ENCODE results near the gene DDX51. TPM values are rescaled to one million over a fixed set of nuclear protein-coding genes. Genes with fewer than 3 reads are reported as not detected.

DDX51 gene
- total RNA-seq, 6 donors from 2014 or later, result 8.7 to 23.5 (median 19.2) TPM

GRCh38 chr12:132186857-132187620 is 42.9 kb upstream of the DDX51 start:
- peak overlapping the region in 1 of 4 donors; percentile 27 for H3K4me3 ChIP-seq
- no peaks in the 10 kb centered on the region for H3K36me3 ChIP-seq
- ATAC-seq (ENCODE audit: low FRiP score in 2 of 2), result no peak
- H3K4me1 ChIP-seq, result peaks cover 12 to 23% (median 19%) of the 10 kb centered on the region in 4 donors
- TF ChIP-seq EP300 (IDR thresholded peaks at IDR 0.05) (no peak), CTCF (IDR thresholded peaks at IDR 0.05) (no peak), POLR2A (IDR thresholded peaks at IDR 0.05) (no peak), POLR2AphosphoS5 (IDR thresholded peaks at IDR 0.05) (no peak)
- peaks cover 0 to 47% (median 0%) of the 10 kb centered on the region in 4 donors for H3K9me3 ChIP-seq
- H3K27me3 ChIP-seq, result no peaks in the 10 kb centered on the region
- WGBS, 2 donors, result 65 to 83% methylated on average over 20 to 34 of the region's 39 CpGs
- DNase-seq, result peak in 1 of 2 donors; percentile 77
- no peak overlapping the region for H3K27ac ChIP-seq

GRCh38 chr12:132186208-132186856 is 42.2 kb upstream of the DDX51 start:
- H3K27ac ChIP-seq, result peak overlapping the region in 1 of 4 donors; percentile 39
- TF ChIP-seq POLR2AphosphoS5 (IDR thresholded peaks at IDR 0.05) (no peak), POLR2A (IDR thresholded peaks at IDR 0.05) (no peak)
- no peaks in the 10 kb centered on the region for H3K36me3 ChIP-seq
- peak overlapping the region in 2 of 4 donors; percentile 27 to 28 for H3K4me3 ChIP-seq
- WGBS, 2 donors, result 31 to 64% methylated on average over 17 to 24 of the region's 24 CpGs
- peaks cover 12 to 23% (median 19%) of the 10 kb centered on the region in 4 donors for H3K4me1 ChIP-seq
- no peaks in the 10 kb centered on the region for H3K27me3 ChIP-seq
- peaks cover 0 to 47% (median 0%) of the 10 kb centered on the region in 4 donors for H3K9me3 ChIP-seq
- no peak for ATAC-seq (ENCODE audit: low FRiP score in 2 of 2)
- no peak for DNase-seq

GRCh38 chr12:132185705-132186104 is 41.6 kb upstream of the DDX51 start:
- peaks cover 11 to 23% (median 16%) of the 10 kb centered on the region in 4 donors for H3K4me1 ChIP-seq
- ATAC-seq (ENCODE audit: low FRiP score in 2 of 2) (no peak), DNase-seq (no peak)
- H3K4me3 ChIP-seq, result peak overlapping the region in 2 of 4 donors; percentile 27 to 28
- peaks cover 0 to 47% (median 0%) of the 10 kb centered on the region in 4 donors for H3K9me3 ChIP-seq
- H3K36me3 ChIP-seq, result no peaks in the 10 kb centered on the region
- H3K27ac ChIP-seq, result peak overlapping the region in 1 of 4 donors; percentile 39
- no peaks in the 10 kb centered on the region for H3K27me3 ChIP-seq
- no peak for TF ChIP-seq POLR2AphosphoS5 (IDR thresholded peaks at IDR 0.05)
- no peak for TF ChIP-seq POLR2A (IDR thresholded peaks at IDR 0.05)
- no peak for TF ChIP-seq CTCF (IDR thresholded peaks at IDR 0.05)
- TF ChIP-seq EP300 (IDR thresholded peaks at IDR 0.05), result no peak
- 52 to 76% methylated on average over 16 of the region's 16 CpGs for WGBS, 2 donors

GRCh38 chr12:132182711-132183365 is 38.7 kb upstream of the DDX51 start:
- no peaks in the 10 kb centered on the region for H3K36me3 ChIP-seq
- no peak for DNase-seq
- H3K27ac ChIP-seq, result no peak overlapping the region
- H3K9me3 ChIP-seq, result peaks cover 0 to 44% (median 0%) of the 10 kb centered on the region in 4 donors
- no peaks in the 10 kb centered on the region for H3K27me3 ChIP-seq
- TF ChIP-seq EP300 (IDR thresholded peaks at IDR 0.05), result no peak
- TF ChIP-seq POLR2AphosphoS5 (IDR thresholded peaks at IDR 0.05), result no peak
- TF ChIP-seq POLR2A (IDR thresholded peaks at IDR 0.05), result no peak
- TF ChIP-seq CTCF (IDR thresholded peaks at IDR 0.05), result no peak
- H3K4me1 ChIP-seq, result peaks cover 0 to 13% (median 6%) of the 10 kb centered on the region in 4 donors
- H3K4me3 ChIP-seq, result no peak overlapping the region
- 79 to 82% methylated on average over 10 of the region's 10 CpGs for WGBS, 2 donors
- no peak for ATAC-seq (ENCODE audit: low FRiP score in 2 of 2)

- ATAC-seq (ENCODE audit: low FRiP score in 2 of 2) (no peak), DNase-seq (peak in 1 of 2 donors; percentile 54)
- Histone ChIP-seq H3K9me3 (peaks cover 0 to 39% (median 0%) of the 10 kb centered on the region in 4 donors), H3K36me3 (no peaks in the 10 kb centered on the region), H3K27me3 (no peaks in the 10 kb centered on the region), H3K27ac (no peak overlapping the region), H3K4me1 (peaks cover 0 to 13% (median 6%) of the 10 kb centered on the region in 4 donors), H3K4me3 (no peak overlapping the region)
- TF ChIP-seq POLR2A (IDR thresholded peaks at IDR 0.05) (no peak), POLR2AphosphoS5 (IDR thresholded peaks at IDR 0.05) (no peak), CTCF (IDR thresholded peaks at IDR 0.05) (no peak), EP300 (IDR thresholded peaks at IDR 0.05) (no peak)
- 87 to 92% methylated on average over 21 of the region's 21 CpGs for WGBS, 2 donors
Measured at GRCh38 chr12:132182206-132182710, 38.1 kb upstream of the DDX51 start.

Measured in upper lobe of left lung (tissue), 6 donors.